IPS-20b (cell line): Measurements from ENCODE around the gene RPS6KA2.

Experiments used
- H3K27ac ChIP-seq: one replicate; pipeline ENCODE4 v1.5.1; 2013; ENCODE audit warnings: low read length
- H3K27me3 ChIP-seq: 2 replicates; pipeline ENCODE4 v1.6.1; 2013; ENCODE audit warnings: mild to moderate bottlenecking, low read length, inconsistent platforms; ENCODE audit not compliant: insufficient read depth
- H3K36me3 ChIP-seq: 2 replicates; pipeline ENCODE4 v1.6.1; 2013; ENCODE audit warnings: low read depth, mild to moderate bottlenecking, inconsistent platforms, low read length, moderate library complexity; ENCODE audit not compliant: insufficient read depth
- H3K4me1 ChIP-seq: 2 replicates; pipeline ENCODE4 v1.6.1; 2013; ENCODE audit warnings: mild to moderate bottlenecking, control low read depth, inconsistent platforms, low read length, moderate library complexity; ENCODE audit not compliant: insufficient read depth
- H3K4me3 ChIP-seq: 2 replicates; pipeline ENCODE4 v1.5.1; 2013; ENCODE audit warnings: mild to moderate bottlenecking, low read length, inconsistent platforms
- H3K9ac ChIP-seq: 2 replicates; pipeline ENCODE4 v1.6.1; 2013; ENCODE audit warnings: low read depth, mild to moderate bottlenecking, inconsistent platforms, low read length, moderate library complexity
- H3K9me3 ChIP-seq: 2 replicates; pipeline ENCODE4 v1.6.1; 2013; ENCODE audit warnings: mild to moderate bottlenecking, low read depth, low read length, inconsistent platforms; ENCODE audit not compliant: insufficient read depth

RPS6KA2 gene

GRCh38 chr6:166443166-166443565, 183.9 kb downstream of the RPS6KA2 start:
- no peaks in the 10 kb centered on the region for H3K4me1 ChIP-seq
- H3K36me3 ChIP-seq = peaks cover 17% of the 10 kb centered on the region; the same call in 1 of the 2 replicates
- no peak overlapping the region for H3K9ac ChIP-seq
- no peaks in the 10 kb centered on the region for H3K9me3 ChIP-seq
- no peaks in the 10 kb centered on the region for H3K27me3 ChIP-seq
- H3K4me3 ChIP-seq = no peak overlapping the region
- no peak overlapping the region for H3K27ac ChIP-seq

- no peak overlapping the region for H3K9ac ChIP-seq
- H3K9me3 ChIP-seq = no peaks in the 10 kb centered on the region
- H3K27ac ChIP-seq = no peak overlapping the region
- no peaks in the 10 kb centered on the region for H3K4me1 ChIP-seq
- H3K27me3 ChIP-seq = no peaks in the 10 kb centered on the region
- peaks cover 12% of the 10 kb centered on the region; the same call in 1 of the 2 replicates for H3K36me3 ChIP-seq
- H3K4me3 ChIP-seq = no peak overlapping the region
Measured at GRCh38 chr6:166442131-166442685, 184.8 kb downstream of the RPS6KA2 start.

GRCh38 chr6:166441325-166442078, 185.5 kb downstream of the RPS6KA2 start:
- Histone ChIP-seq H3K27me3 (no peaks in the 10 kb centered on the region), H3K27ac (no peak overlapping the region), H3K4me1 (no peaks in the 10 kb centered on the region), H3K36me3 (0 out of 2 replicates have a peak, but pooled peaks cover 9% of the 10 kb centered on the region), H3K9me3 (no peaks in the 10 kb centered on the region), H3K9ac (no peak overlapping the region), H3K4me3 (no peak overlapping the region)

GRCh38 chr6:166440729-166441128, 186.3 kb downstream of the RPS6KA2 start:
- no peak overlapping the region for H3K4me3 ChIP-seq

GRCh38 chr6:166440106-166440505, 186.9 kb downstream of the RPS6KA2 start:
- 0 out of 2 replicates have a peak, but pooled peaks cover 9% of the 10 kb centered on the region for H3K36me3 ChIP-seq
- H3K27me3 ChIP-seq = no peaks in the 10 kb centered on the region
- H3K4me3 ChIP-seq = no peak overlapping the region
- no peaks in the 10 kb centered on the region for H3K9me3 ChIP-seq
- H3K9ac ChIP-seq = no peak overlapping the region
- no peak overlapping the region for H3K27ac ChIP-seq
- H3K4me1 ChIP-seq = no peaks in the 10 kb centered on the region

More at GRCh38 chr6:166440729-166441128, 186.3 kb downstream of the RPS6KA2 start:
- H3K9ac ChIP-seq = no peak overlapping the region
- H3K4me1 ChIP-seq = no peaks in the 10 kb centered on the region
- no peaks in the 10 kb centered on the region for H3K9me3 ChIP-seq
- H3K27ac ChIP-seq = no peak overlapping the region
- H3K27me3 ChIP-seq = no peaks in the 10 kb centered on the region
- 0 out of 2 replicates have a peak, but pooled peaks cover 9% of the 10 kb centered on the region for H3K36me3 ChIP-seq

- Histone ChIP-seq H3K4me3 (no peak overlapping the region), H3K27me3 (no peaks in the 10 kb centered on the region), H3K9ac (no peak overlapping the region), H3K4me1 (no peaks in the 10 kb centered on the region), H3K36me3 (0 out of 2 replicates have a peak, but pooled peaks cover 5% of the 10 kb centered on the region), H3K27ac (no peak overlapping the region), H3K9me3 (no peaks in the 10 kb centered on the region)
Measured at GRCh38 chr6:166439366-166440091, 187.5 kb downstream of the RPS6KA2 start.

- Histone ChIP-seq H3K4me1 (no peaks in the 10 kb centered on the region), H3K36me3 (0 out of 2 replicates have a peak, but pooled peaks cover 5% of the 10 kb centered on the region), H3K9me3 (no peaks in the 10 kb centered on the region), H3K9ac (no peak overlapping the region), H3K27me3 (no peaks in the 10 kb centered on the region), H3K4me3 (no peak overlapping the region), H3K27ac (no peak overlapping the region)
Measured at GRCh38 chr6:166438211-166438861, 188.7 kb downstream of the RPS6KA2 start.

- Histone ChIP-seq H3K4me3 (no peak overlapping the region), H3K9ac (no peak overlapping the region), H3K9me3 (no peaks in the 10 kb centered on the region), H3K27ac (no peak overlapping the region), H3K36me3 (0 out of 2 replicates have a peak, but pooled peaks cover 4% of the 10 kb centered on the region), H3K27me3 (no peaks in the 10 kb centered on the region), H3K4me1 (no peaks in the 10 kb centered on the region)
Measured at GRCh38 chr6:166437661-166438060, 189.4 kb downstream of the RPS6KA2 start.

- no peaks in the 10 kb centered on the region for H3K4me1 ChIP-seq
- H3K27ac ChIP-seq = no peak overlapping the region
Measured at GRCh38 chr6:166436195-166437139, 190.6 kb downstream of the RPS6KA2 start.

GRCh38 chr6:166435574-166435973, 191.5 kb downstream of the RPS6KA2 start:
- H3K9me3 ChIP-seq = no peaks in the 10 kb centered on the region
- H3K27me3 ChIP-seq = no peaks in the 10 kb centered on the region
- no peak overlapping the region for H3K4me3 ChIP-seq
- no peaks in the 10 kb centered on the region for H3K4me1 ChIP-seq
- no peak overlapping the region for H3K27ac ChIP-seq
- no peak overlapping the region for H3K9ac ChIP-seq
- H3K36me3 ChIP-seq = peaks cover 12% of the 10 kb centered on the region; the same call in 1 of the 2 replicates

More at GRCh38 chr6:166436195-166437139, 190.6 kb downstream of the RPS6KA2 start:
- peaks cover 6% of the 10 kb centered on the region; the same call in 1 of the 2 replicates for H3K36me3 ChIP-seq
- H3K27me3 ChIP-seq = no peaks in the 10 kb centered on the region
- no peak overlapping the region for H3K9ac ChIP-seq
- no peaks in the 10 kb centered on the region for H3K9me3 ChIP-seq
- no peak overlapping the region for H3K4me3 ChIP-seq
